Neuron (in vitro differentiated cells): ENCODE measurements around the gene ZNF714.

ENCODE experiments used
- H2AFZ ChIP-seq: one replicate; pipeline ENCODE4 v1.6.1; 2013; ENCODE audit warnings: low read depth, mild to moderate bottlenecking, inconsistent platforms, low read length, moderate library complexity
- H3K27me3 ChIP-seq: one replicate; pipeline ENCODE4 v1.6.1; 2013; ENCODE audit warnings: low read length; ENCODE audit not compliant: insufficient read depth
- H3K36me3 ChIP-seq: one replicate; pipeline ENCODE4 v1.6.1; 2013; ENCODE audit warnings: low read length; ENCODE audit not compliant: insufficient read depth
- H3K4me1 ChIP-seq: one replicate; pipeline ENCODE4 v1.6.1; 2013; ENCODE audit warnings: low read length; ENCODE audit not compliant: insufficient read depth
- H3K4me3 ChIP-seq: 2 replicates; pipeline ENCODE4 v1.5.1; 2013; ENCODE audit warnings: mild to moderate bottlenecking, low read length, moderate library complexity
- H3K9me3 ChIP-seq: one replicate; pipeline ENCODE4 v1.6.1; 2013; ENCODE audit warnings: low read length

Gene ZNF714

DNA sequence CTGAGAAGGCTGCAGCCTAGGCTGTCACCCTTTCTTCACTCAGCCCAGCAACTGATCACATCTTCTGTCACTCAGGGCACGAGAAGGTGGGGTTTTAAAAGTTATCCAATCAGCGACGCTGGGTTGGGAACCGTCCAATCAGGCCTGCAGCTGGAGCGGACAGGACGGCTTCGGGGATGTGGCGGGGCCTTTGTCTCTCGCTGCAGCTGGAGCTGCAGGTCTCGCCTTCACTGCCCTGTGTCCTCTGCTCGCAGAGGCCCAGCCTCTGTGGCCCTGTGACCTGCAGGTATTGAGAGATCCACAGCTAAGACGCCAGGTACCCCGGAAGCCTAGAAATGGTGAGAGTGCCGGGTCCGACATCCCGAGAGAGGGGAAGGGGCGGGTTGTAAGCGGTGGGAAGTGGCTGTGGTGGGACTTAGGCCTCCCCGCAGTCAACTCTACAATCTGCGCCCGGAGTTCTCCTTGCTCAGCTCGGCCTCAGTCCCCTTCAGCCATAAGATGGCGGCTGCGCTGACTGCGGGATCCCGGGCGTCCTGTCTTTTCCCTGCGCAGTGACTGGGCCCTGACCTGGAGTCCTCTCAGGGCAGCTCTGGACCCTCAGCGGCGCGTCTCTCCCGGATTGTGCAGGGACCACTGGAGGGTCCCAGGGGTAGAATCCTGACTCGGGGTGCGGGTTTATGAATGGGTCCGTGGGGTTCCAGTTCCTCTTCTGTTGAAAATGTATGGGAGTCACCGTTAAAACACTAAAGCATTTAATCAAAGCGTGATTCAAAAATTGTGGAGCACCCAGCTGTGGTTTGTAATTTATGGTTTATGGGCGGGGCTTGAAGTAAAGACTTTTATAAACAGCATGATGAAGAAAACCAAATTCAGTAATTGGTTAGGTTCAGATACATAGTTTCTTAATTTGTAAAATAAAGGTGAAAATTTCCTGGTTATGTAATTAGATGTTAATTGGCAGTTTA, at the start of gene ZNF714:
TSS of gene ZNF714 (plus strand) at position 193 of the 965 bp plus-strand sequence. CDS start 16,066 bp downstream, outside the sequence.
- H3K36me3 ChIP-seq = peaks cover 37% of the 10 kb centered on the region
- H3K9me3 ChIP-seq = peaks cover 12% of the 10 kb centered on the region
- peaks cover 7% of the 10 kb centered on the region for H3K4me1 ChIP-seq
- H3K4me3 ChIP-seq = peak within 1 kb of the TSS; percentile 75
- H3K27me3 ChIP-seq = no peaks in the 10 kb centered on the region
- no peak within 1 kb of the TSS for H2AFZ ChIP-seq

DNA sequence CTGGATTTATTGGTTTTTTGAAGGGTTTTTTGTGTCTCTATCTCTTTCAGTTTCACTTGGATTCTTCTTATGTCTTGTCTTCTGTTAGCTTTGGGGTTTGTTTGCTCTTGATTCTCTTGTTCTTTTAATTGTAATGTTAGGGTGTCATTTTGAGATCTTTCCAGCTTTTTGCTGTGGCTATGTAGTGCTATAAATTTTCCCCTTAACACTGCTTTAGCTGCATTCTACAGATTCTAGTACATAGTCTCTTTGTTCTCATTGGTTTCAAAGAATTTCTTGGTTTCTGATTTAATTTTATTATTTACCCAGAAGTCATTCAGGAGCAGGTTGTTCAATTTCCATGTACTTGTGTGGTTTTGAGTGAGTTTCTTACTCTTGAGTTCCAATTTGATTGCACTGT, 37.0 kb upstream of the ZNF714 start:
- H3K4me1 ChIP-seq = no peaks in the 10 kb centered on the region
- H3K9me3 ChIP-seq = peaks cover 41% of the 10 kb centered on the region
- H3K4me3 ChIP-seq = no peak overlapping the region
- no peak overlapping the region for H2AFZ ChIP-seq
- peaks cover 21% of the 10 kb centered on the region for H3K36me3 ChIP-seq
- no peaks in the 10 kb centered on the region for H3K27me3 ChIP-seq

DNA sequence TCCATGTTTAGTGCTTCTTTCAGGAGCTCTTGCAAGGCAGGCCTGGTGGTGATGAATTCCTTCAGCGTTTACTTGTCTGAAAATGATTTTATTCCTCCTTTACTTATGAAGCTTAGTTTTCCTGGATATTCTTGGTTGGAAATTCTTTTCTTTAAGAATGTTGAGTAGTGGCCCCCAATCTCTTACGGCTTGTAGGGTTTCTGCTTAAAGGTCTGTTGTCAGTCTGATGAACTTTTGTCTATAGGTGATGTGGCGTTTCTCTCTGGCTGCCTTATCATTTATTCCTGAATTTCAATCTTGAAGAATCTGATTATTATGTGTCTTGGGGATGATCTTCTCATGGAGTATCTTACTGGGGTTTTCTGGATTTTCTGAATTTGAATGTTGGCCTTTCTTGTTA, 35.5 kb upstream of the ZNF714 start:
- Histone ChIP-seq H3K36me3 (peaks cover 19% of the 10 kb centered on the region), H3K4me1 (no peaks in the 10 kb centered on the region), H2AFZ (no peak overlapping the region), H3K4me3 (no peak overlapping the region), H3K9me3 (peaks cover 44% of the 10 kb centered on the region), H3K27me3 (no peaks in the 10 kb centered on the region)

DNA sequence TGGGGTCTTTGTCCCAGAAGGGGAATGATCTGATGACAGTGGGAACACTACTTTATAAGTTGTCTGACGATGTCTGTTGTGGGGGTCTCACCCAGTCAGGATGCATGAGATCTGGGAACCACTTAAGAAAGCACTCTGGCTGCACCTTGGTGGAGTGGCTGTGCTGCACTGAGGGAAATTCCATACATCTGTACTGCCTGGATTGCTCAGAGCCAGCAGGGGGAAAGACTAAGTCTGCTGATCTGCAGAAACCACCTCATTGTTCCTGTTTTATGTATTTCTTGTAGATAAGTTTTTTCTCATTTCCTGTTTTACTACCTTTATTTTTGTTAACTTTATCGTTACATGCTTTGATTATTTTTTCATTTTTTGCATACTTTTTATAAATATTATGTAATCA, 34.3 kb upstream of the ZNF714 start:
- no peak overlapping the region for H3K4me3 ChIP-seq
- H3K4me1 ChIP-seq = no peaks in the 10 kb centered on the region
- H3K27me3 ChIP-seq = no peaks in the 10 kb centered on the region
- H3K9me3 ChIP-seq = peaks cover 42% of the 10 kb centered on the region
- H3K36me3 ChIP-seq = peaks cover 19% of the 10 kb centered on the region
- no peak overlapping the region for H2AFZ ChIP-seq

DNA sequence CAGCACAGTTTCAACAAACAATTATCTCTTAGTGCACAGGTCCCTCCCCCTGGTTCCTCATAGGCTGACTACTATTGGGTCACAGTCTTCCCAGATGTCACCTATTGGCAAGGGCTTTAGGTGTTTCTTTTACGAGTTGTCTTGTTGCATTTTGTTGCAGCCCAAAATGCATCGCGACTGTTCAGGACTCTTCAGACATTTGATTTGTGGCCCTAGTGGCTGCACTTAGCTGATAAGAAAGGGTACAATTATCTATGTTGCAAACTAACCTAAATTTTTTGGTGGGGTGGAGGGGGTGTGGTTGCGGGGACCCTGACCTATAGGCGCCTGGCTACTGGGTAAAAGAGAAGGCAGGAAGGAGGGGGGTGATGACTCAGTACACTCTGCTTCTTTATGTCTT, 29.1 kb upstream of the ZNF714 start:
- H3K4me1 ChIP-seq = no peaks in the 10 kb centered on the region
- H3K27me3 ChIP-seq = no peaks in the 10 kb centered on the region
- peaks cover 36% of the 10 kb centered on the region for H3K36me3 ChIP-seq
- H3K4me3 ChIP-seq = no peak overlapping the region
- peaks cover 43% of the 10 kb centered on the region for H3K9me3 ChIP-seq
- no peak overlapping the region for H2AFZ ChIP-seq

DNA sequence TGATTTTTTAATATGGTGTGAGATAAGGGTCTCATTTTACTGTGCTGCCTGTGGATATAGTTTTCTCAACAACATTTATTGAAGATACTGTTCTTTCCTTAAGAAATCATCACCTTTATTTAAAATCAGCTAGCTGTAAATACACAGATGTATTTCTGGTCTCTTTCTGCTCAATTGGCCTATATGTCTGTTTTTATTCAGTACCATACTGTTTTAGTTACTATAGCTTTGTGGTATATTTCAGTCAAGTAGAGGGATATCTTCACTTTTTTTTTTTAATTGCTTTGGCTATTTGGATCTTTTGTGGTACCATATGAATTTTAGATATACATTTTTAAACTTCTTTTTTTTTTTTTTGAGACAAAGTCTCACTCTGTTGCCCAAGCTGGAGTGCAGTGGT, 16.7 kb upstream of the ZNF714 start:
- Histone ChIP-seq H3K4me1 (no peaks in the 10 kb centered on the region), H2AFZ (no peak overlapping the region)

DNA sequence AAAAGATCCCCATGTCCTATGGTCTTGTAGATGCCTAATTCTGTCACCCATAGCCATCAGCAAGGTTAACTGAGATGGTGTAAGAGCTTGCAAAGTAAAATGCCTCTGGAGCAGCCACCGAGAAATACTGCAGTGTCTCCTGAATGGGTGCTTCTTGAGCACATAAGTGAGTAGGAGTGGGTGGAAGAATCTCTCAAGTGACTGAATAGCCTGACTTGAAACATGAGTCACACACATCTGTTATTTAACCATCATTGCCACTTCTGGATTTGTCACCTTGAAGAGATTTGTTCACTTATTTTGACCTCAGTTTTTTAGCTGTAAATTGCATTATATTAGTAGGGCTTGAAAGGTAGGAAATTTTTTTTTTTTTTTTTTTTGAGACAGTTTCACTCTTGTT, 2.3 kb downstream of the ZNF714 start:
- no peak overlapping the region for H2AFZ ChIP-seq
- peaks cover 7% of the 10 kb centered on the region for H3K4me1 ChIP-seq
- peaks cover 14% of the 10 kb centered on the region for H3K9me3 ChIP-seq
- H3K27me3 ChIP-seq = no peaks in the 10 kb centered on the region
- H3K4me3 ChIP-seq = no peak overlapping the region
- H3K36me3 ChIP-seq = peaks cover 52% of the 10 kb centered on the region

More for the DNA sequence above, 16.7 kb upstream of the ZNF714 start:
- Histone ChIP-seq H3K9me3 (peaks cover 12% of the 10 kb centered on the region), H3K4me3 (no peak overlapping the region), H3K27me3 (no peaks in the 10 kb centered on the region), H3K36me3 (peaks cover 12% of the 10 kb centered on the region)

DNA sequence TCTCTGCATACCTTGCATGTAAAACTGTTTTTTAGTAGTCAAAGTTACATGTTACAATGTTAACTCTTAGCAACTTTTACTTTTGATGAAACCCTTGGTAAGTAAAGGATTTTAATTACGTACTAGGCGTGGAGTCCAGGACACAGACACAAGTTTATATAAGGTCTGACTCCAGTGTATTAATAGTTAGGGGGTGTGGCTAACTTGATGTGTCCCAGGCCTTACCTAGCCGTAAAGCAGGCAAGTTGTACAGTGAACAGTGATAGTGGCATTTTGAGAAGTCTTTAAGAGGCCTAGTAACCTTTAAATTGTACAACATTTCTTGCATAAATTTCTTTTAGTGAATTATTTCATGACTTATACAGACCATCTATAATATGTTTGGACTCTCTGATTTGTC, 5.9 kb downstream of the ZNF714 start:
- Histone ChIP-seq H3K36me3 (peaks cover 65% of the 10 kb centered on the region), H3K9me3 (peaks cover 16% of the 10 kb centered on the region), H2AFZ (no peak overlapping the region), H3K4me3 (no peak overlapping the region), H3K4me1 (peaks cover 14% of the 10 kb centered on the region), H3K27me3 (no peaks in the 10 kb centered on the region)

DNA sequence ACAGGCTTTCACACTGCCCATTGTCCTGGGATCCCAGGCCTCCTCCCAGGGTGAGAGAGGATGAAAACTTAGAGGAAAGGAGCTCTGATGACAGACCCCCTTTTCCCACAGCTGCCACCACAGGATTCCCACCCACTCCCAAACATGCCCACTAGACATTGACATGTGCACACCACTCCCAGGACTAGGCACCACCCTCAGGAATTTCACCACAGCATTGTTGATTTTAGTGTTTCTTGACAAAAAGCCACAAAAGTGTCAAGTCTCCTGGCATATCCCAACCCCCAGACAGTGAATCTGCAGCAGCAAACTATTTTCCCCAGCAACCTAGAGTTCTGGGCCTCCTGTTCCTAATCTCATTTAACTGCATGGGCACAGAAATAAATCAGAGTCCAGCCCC, 10.1 kb downstream of the ZNF714 start:
- Histone ChIP-seq H3K4me1 (peaks cover 7% of the 10 kb centered on the region), H3K4me3 (no peak overlapping the region), H3K27me3 (no peaks in the 10 kb centered on the region), H3K36me3 (peaks cover 59% of the 10 kb centered on the region), H3K9me3 (peaks cover 6% of the 10 kb centered on the region), H2AFZ (no peak overlapping the region)

DNA sequence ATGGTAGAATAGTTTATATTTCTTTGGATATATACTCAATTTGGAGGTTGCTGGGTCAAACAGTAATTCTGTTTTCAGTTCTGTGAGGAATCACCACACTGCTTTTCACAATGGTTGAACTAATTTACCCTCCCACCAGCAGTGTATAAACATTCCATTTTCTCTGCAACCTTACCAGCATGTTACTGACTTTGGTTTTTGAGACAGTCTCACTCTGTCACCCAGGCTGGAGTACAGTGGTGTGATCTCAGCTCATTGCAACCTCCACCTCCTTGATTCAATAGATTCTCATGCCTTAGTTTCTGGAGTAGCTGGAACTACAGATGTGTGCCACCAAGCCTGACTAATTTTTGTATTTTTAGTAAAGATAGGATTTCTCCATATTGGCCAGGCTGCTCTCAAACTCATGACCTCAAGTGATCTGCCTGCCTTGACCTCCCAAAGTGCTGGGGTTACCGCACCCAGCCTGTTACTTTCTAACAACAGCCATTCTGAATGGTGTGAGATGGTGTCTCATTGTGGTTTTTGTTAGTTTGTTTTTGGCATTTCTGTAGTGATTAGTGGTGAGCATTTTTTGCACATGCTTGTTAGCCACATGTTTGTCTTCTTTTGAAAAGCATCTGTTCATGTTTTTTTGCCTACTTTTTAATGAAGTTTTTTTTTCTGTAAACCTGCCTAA, 12.5 kb downstream of the ZNF714 start:
- Histone ChIP-seq H3K4me3 (no peak overlapping the region), H3K27me3 (no peaks in the 10 kb centered on the region), H2AFZ (no peak overlapping the region), H3K9me3 (peaks cover 4% of the 10 kb centered on the region), H3K4me1 (peaks cover 7% of the 10 kb centered on the region), H3K36me3 (peaks cover 59% of the 10 kb centered on the region)

DNA sequence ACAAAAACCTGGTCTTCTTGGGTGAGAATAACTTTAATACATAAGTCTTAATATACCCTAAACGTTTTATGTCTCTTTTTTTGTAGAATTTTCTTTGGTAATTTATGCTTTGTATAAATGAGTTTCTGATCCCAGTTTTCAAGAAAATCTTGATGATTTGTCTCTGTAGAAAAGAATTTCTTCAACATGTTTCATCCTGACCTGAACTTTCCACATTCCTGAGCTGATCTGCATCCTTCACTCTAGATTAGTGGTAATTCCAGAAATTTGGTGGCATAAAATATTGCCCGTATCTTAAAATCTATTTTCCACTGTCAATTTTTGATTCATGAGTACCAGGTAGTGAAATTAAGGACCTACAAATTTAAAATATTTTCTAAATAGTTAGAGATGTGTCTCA, 16.3 kb downstream of the ZNF714 start:
- H3K4me1 ChIP-seq = no peaks in the 10 kb centered on the region
- H3K4me3 ChIP-seq = no peak overlapping the region
- peaks cover 76% of the 10 kb centered on the region for H3K36me3 ChIP-seq
- H3K9me3 ChIP-seq = peaks cover 4% of the 10 kb centered on the region
- no peaks in the 10 kb centered on the region for H3K27me3 ChIP-seq
- H2AFZ ChIP-seq = no peak overlapping the region

DNA sequence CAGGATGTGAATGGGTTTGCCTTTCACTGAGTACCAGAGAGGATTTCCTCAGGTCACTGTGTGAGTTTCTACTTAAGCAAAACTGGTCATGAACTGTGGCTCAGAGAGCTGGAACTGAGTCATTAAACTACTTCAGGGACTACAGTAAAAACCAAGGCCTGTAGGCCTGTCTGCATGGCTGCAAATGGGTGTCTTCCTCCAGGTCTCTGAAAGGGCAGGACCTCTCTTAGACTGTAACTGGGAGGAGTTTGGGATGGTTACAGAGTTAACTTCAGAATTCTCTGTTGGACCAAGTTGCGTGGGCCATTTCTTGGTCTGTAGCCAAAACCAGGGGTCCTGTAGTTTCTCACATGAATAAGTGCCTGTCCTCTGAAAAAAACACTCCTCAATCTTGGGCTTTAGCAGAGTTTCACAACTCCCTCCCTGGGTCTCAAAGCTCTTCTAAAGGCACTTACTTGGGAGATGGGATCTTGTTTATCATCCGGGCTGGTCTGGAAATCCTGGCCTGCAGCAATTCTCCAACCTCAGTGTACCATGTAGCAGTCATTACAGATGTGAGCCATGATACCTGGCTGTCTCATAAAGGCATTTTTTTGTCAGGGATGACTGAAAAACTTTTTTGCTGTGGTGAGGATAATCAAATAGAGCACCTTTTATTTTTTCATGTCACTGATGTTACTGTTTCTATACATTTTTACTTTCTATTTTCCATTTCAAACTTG, 19.7 kb downstream of the ZNF714 start:
- H3K9me3 ChIP-seq = peaks cover 13% of the 10 kb centered on the region
- no peak overlapping the region for H3K4me3 ChIP-seq
- H3K36me3 ChIP-seq = peaks cover 76% of the 10 kb centered on the region
- H2AFZ ChIP-seq = no peak overlapping the region
- no peaks in the 10 kb centered on the region for H3K27me3 ChIP-seq
- H3K4me1 ChIP-seq = no peaks in the 10 kb centered on the region

DNA sequence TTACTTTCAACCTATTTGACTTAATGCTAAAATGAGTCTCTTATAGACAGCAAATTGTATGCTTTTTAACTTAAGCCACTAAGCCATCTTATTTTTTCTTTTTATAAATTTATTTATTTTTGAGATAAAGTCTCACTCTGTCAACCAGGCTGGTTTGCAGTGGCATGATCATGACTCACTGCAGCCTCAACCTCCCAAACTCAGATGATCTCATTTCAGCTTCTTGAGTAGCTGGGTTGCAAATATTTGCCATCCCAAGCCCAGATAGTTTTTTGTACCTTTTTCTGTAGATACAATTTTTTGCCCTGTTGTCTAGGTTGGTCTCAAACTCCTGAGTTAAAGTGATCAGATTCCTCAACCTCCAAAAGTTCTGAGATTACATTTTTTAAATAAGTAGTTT, 27.1 kb downstream of the ZNF714 start:
- peaks cover 51% of the 10 kb centered on the region for H3K36me3 ChIP-seq

More for the DNA sequence above, 27.1 kb downstream of the ZNF714 start:
- no peaks in the 10 kb centered on the region for H3K27me3 ChIP-seq
- H3K4me1 ChIP-seq = no peaks in the 10 kb centered on the region
- peaks cover 32% of the 10 kb centered on the region for H3K9me3 ChIP-seq
- H3K4me3 ChIP-seq = no peak overlapping the region
- H2AFZ ChIP-seq = no peak overlapping the region
